Measurements from ENCODE around the gene ELOVL7. TPM values are rescaled to one million over a fixed set of nuclear protein-coding genes. Genes with fewer than 3 reads are reported as not detected.

ELOVL7 gene
- total and polyA plus RNA-seq, 2 of the 4 experiments (the other 2 are of a cell fraction): 0.18 TPM; not detected in 1

- DNase-seq: no peak
- Histone ChIP-seq H3K9me3 (ENCODE audit: control insufficient read depth, insufficient read depth, low read length) (no peaks in the 10 kb centered on the region; the same call in 1 of the 2 replicates), H2AFZ (replicated peaks; ENCODE audit: low read length, poor library complexity) (no peak overlapping the region), H3K27ac (ENCODE audit: insufficient read depth, low read length) (no peak overlapping the region), H3K18ac (ENCODE audit: low read depth, low read length) (no peak overlapping the region), H3K4me2 (ENCODE audit: low read depth, low read length) (no peak overlapping the region), H2BK120ac (ENCODE audit: low read depth, low read length) (no peak overlapping the region), H2AK9ac (replicated peaks; ENCODE audit: low read depth, low read length, poor library complexity) (no peak overlapping the region), H3K9me1 (ENCODE audit: insufficient read depth, low read length) (no peaks in the 10 kb centered on the region), H2AK5ac (ENCODE audit: low read depth, low read length) (no peak overlapping the region), H2BK5ac (ENCODE audit: low read depth, low read length, poor library complexity, severe bottlenecking) (no peak overlapping the region), H3K4me1 (ENCODE audit: control insufficient read depth, insufficient read depth, low read length) (no peaks in the 10 kb centered on the region), H3K36me3 (ENCODE audit: control insufficient read depth, insufficient read depth, low read length) (no peaks in the 10 kb centered on the region), H4K20me1 (ENCODE audit: insufficient read depth, low read length) (no peaks in the 10 kb centered on the region), H4K8ac (ENCODE audit: low read depth in 2 of 2, low read length in 2 of 2) (no peak overlapping the region), H3K27me3 (ENCODE audit: control insufficient read depth, insufficient read depth, low read length) (no peaks in the 10 kb centered on the region), H4K5ac (ENCODE audit: low read depth, low read length) (no peak overlapping the region), H3K4ac (ENCODE audit: low read depth, low read length) (no peak overlapping the region), H2BK20ac (ENCODE audit: low read depth, low read length) (no peak overlapping the region), H3K4me3 (ENCODE audit: insufficient read depth, low read depth, low read length) (no peak overlapping the region), H3K9ac (ENCODE audit: low read depth, low read length) (no peak overlapping the region), H3K14ac (replicated peaks; ENCODE audit: low read depth, low read length) (no peak overlapping the region), H3K56ac (ENCODE audit: extremely low read depth, insufficient read depth, low read length) (no peak overlapping the region), H2BK15ac (ENCODE audit: low read depth, low read length) (no peak overlapping the region), H4K91ac (ENCODE audit: insufficient read depth, low read depth, low read length) (no peak overlapping the region), H3K23ac (ENCODE audit: low read depth, low read length) (no peak overlapping the region), H3K79me1 (ENCODE audit: low read depth in 1 of 2, low read length in 2 of 2) (no peaks in the 10 kb centered on the region)
- intact Hi-C loops (cut with micrococcal nuclease): no loop called here
- POLR2A ChIA-PET (ENCODE audit: unreplicated experiment): no interaction called here
- no CpG with 5 or more reads among the region's 6 CpGs for WGBS, 2 experiments (ENCODE audit: extremely low coverage in 2 of 2, insufficient read length in 1 of 2)
- dilution Hi-C loops (cut with HindIII; ENCODE audit: low sequenced_read_pairs, unreplicated experiment): no loop called here
- no TSS peak for BruUV-seq (replicated peaks)
- CTCF ChIA-PET: no interaction called here
- in situ Hi-C loops (cut with MboI; ENCODE audit: low sequenced_read_pairs): no loop called here
- ATAC-seq (ENCODE audit: low read depth): no peak
- no peak for TF ChIP-seq SMC3 (IDR thresholded peaks at IDR 0.05; ENCODE audit: low read depth, low read length)
- no peak for TF ChIP-seq CHD1 (IDR thresholded peaks at IDR 0.05; ENCODE audit: low read depth, low read length)
- TF ChIP-seq RCOR1 (IDR thresholded peaks at IDR 0.05; ENCODE audit: insufficient replicate concordance, low read length): no peak
- no peak for TF ChIP-seq RFX5 (IDR thresholded peaks at IDR 0.05; ENCODE audit: low read depth, low read length)
- TF ChIP-seq FOS (IDR thresholded peaks at IDR 0.05; ENCODE audit: low read depth, low read length): no peak
- no peak for TF ChIP-seq CEBPB (IDR thresholded peaks at IDR 0.05; ENCODE audit: low read depth, low read length)
- TF ChIP-seq MXI1 (IDR thresholded peaks at IDR 0.05; ENCODE audit: borderline replicate concordance, low read depth, low read length): no peak
- no peak for TF ChIP-seq BHLHE40 (IDR thresholded peaks at IDR 0.05; ENCODE audit: low read depth, low read length)
- TF ChIP-seq MAFK (IDR thresholded peaks at IDR 0.05; ENCODE audit: low read depth, low read length): no peak
- TF ChIP-seq MAZ (IDR thresholded peaks at IDR 0.05; ENCODE audit: borderline replicate concordance, low read depth, low read length): no peak
- TF ChIP-seq NFE2L2 (IDR thresholded peaks at IDR 0.05; ENCODE audit: low read depth, low read length): no peak
- TF ChIP-seq CTCF (conservative IDR thresholded peaks at IDR 0.05; ENCODE audit: low read depth, low read length): no peak
- TF ChIP-seq RAD21 (IDR thresholded peaks at IDR 0.05; ENCODE audit: low read length): no peak
- TF ChIP-seq POLR2A (IDR thresholded peaks at IDR 0.05; ENCODE audit: low read depth, low read length): no peak
- TF ChIP-seq ELK1 (IDR thresholded peaks at IDR 0.05; ENCODE audit: borderline replicate concordance, low read depth, low read length): no peak
- no peak for TF ChIP-seq USF2 (IDR thresholded peaks at IDR 0.05; ENCODE audit: low read depth, low read length)
Observed at GRCh38 chr5:60744682-60745081, 99.4 kb downstream of the ELOVL7 start.

Data from IMR-90 (cell line).